ENCODE results near the gene USP11.

DNA sequence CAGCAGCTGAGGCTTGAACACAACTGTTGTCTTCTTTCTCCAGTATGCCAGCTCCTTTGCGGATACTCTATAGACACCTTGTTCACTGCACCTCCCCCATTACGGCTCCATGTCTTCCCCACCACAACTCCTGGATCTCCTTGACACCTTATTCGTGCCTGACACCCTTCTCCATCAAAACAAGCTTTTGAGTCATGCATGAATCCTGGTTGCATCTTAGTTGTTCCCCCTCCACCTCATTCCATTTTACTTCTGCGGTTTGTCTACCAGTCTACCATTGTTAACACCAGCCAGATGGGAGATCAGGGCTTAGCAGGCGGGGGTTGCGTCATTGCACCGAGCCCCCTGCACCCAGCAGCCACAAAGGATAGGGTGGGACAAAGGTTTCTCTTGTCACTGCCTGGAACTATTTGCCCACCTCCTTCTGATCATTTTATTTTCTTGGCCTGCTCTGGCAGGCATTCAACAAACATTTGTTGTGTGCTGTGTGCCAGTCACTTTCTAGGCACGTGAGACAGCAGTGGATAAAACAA, 16.4 kb upstream of the USP11 start:
- TF ChIP-seq POLR2A (IDR thresholded peaks at IDR 0.05) (no peak), CTCF (IDR thresholded peaks at IDR 0.05) (no peak)

Measured in testis (tissue), 2 donors.